Ovary (tissue), 9 donors: Measurements from ENCODE around the gene PPP2R2B. TPM values are rescaled to one million over a fixed set of nuclear protein-coding genes. Genes with fewer than 3 reads are reported as not detected.

Experiments used
- DNase-seq, 5 donors: peaks; one replicate each; pipeline ENCODE4 v3.0.0-alpha.2; 2019 to 2020
- H3K27ac ChIP-seq, 2 donors: fragments of 200-600 bp; one replicate each; pipeline versions ENCODE4 v1.5.1 to v1.8.0; 2019 to 2022
- H3K27me3 ChIP-seq: fragments of 200-600 bp; one replicate; pipeline ENCODE4 v1.8.0; 2022
- H3K36me3 ChIP-seq: fragments of 200-600 bp; sonication (generic); one replicate; pipeline ENCODE4 v1.5.1; 2019
- H3K4me1 ChIP-seq: one replicate; pipeline ENCODE4 v1.8.1; 2013; ENCODE audit warnings: mild to moderate bottlenecking, moderate library complexity; ENCODE audit not compliant: insufficient read depth
- H3K4me3 ChIP-seq: fragments of 200-600 bp; sonication (generic); one replicate; pipeline ENCODE4 v1.5.1; 2017
- H3K9me3 ChIP-seq, 2 donors: fragments of 200-600 bp in 1 of 2; sonication (generic) in 1 of 2; one replicate each; pipeline versions ENCODE4 v1.5.1 to v1.8.1; 2013 to 2019; ENCODE audit warnings: mild to moderate bottlenecking in 1 of 2, moderate library complexity in 1 of 2
- EP300 ChIP-seq: sonication (generic); formaldehyde crosslinking; IDR thresholded peaks from one replicate; pipeline ENCODE4 v1.6.1; 2017; ENCODE audit warnings: antibody characterized with exemption
- POLR2A ChIP-seq: fragments of 450-650 bp; IDR thresholded peaks from one replicate; pipeline ENCODE4 v1.6.1; 2017; ENCODE audit warnings: antibody characterized with exemption, mild to moderate bottlenecking, moderate library complexity
- WGBS, 3 donors: extraction: QIAGEN DNeasy Blood & Tissue Kit in 1 of 3; methylation state at CpG; one replicate each; pipeline versions ENCODE4 v1.1.5 to v1.1.7; 2013 to 2017; 5-methylcytosine and 5-hydroxymethylcytosine counted together
- intact Hi-C, 4 donors: fragments of 100-400 bp; cut with DNase I; formaldehyde crosslinking; loops; one replicate each; pipeline versions ENCODE4 v1.11.0 to v1.15.1; 2022 to 2023
- polyA plus RNA-seq, 2 donors: library from polyadenylated mRNA; stranded (reverse); fragments of 200-250 nt in 1 of 2; fragments of 350-450 nt in 1 of 2; fragmentation: Illumina TruSeq in 1 of 2; extraction: RNeasy Lipid Tissue Mini Kit (QIAGEN cat#74804) in 1 of 2; gene quantifications; one replicate each; pipeline ENCODE4 v1.2.3, GENCODE V29; 2013 to 2014
- total RNA-seq, 7 donors: library from RNA; depleted of rRNA in 2 of 7; stranded (reverse); fragments of >200 nt in 2 of 7; fragmentation: NEBNext Ultra II Directional in 3 of 7; extraction: Animal tissue kit (Norgen Biotek cat#: 25700) in 3 of 7; gene quantifications; one replicate each; pipeline versions ENCODE4 v1.1.0 to v1.2.4, GENCODE V29; 2016 to 2023
- TF ChIP-seq, protein P1 (sequence below), 3 donors: fragments of 450-650 bp in 2 of 3; fragments of 200-600 bp in 1 of 3; IDR thresholded peaks; one replicate each; pipeline versions ENCODE4 v1.5.1 to v1.8.0; 2016 to 2022; ENCODE audit warnings: antibody characterized with exemption in 3 of 3, mild to moderate bottlenecking in 1 of 3
- donor health status: DM: no; HTN: no; CAD: no; lungs with moderate emphysema.
- donor health status: DM: no; HTN: no; CAD: no.
- donor health status: Bipolar disorder and iron deficiency.
- donor health status: DM: yes; HTN: yes; CAD: no.
- donor health status: DM: no; HTN: no; CAD: no.
- donor health status: DM: yes; HTN: yes; CAD: no.

Gene PPP2R2B
- total and polyA plus RNA-seq, 9 donors = 0.12 to 20.8 (median 1.2) TPM; not detected in 1

DNA sequence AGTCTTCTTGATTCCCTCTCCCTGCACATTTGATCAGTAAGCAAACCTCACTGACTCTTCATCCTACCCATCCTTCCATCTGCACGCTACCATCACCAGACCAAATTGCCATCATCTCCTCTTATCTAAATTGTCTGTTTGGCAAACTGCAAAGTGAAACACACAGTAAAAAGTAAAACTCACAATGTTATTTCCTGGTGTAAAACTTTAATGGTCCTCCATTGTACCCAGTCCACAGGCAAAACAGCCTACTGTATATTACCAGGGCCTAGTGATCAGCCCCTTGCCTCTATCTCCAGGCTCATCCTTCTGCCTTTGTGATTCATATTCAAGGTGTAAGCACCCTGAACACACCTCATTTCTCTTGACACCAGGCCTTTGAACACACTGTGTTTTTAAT, 279.3 kb downstream of the PPP2R2B start:
- no peaks in the 10 kb centered on the region for H3K4me1 ChIP-seq
- TF ChIP-seq POLR2A (no peak), EP300 (no peak)
- TF ChIP-seq, protein P1, sequence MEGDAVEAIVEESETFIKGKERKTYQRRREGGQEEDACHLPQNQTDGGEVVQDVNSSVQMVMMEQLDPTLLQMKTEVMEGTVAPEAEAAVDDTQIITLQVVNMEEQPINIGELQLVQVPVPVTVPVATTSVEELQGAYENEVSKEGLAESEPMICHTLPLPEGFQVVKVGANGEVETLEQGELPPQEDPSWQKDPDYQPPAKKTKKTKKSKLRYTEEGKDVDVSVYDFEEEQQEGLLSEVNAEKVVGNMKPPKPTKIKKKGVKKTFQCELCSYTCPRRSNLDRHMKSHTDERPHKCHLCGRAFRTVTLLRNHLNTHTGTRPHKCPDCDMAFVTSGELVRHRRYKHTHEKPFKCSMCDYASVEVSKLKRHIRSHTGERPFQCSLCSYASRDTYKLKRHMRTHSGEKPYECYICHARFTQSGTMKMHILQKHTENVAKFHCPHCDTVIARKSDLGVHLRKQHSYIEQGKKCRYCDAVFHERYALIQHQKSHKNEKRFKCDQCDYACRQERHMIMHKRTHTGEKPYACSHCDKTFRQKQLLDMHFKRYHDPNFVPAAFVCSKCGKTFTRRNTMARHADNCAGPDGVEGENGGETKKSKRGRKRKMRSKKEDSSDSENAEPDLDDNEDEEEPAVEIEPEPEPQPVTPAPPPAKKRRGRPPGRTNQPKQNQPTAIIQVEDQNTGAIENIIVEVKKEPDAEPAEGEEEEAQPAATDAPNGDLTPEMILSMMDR (IDR thresholded peaks at IDR 0.05) = no peak
- H3K9me3 ChIP-seq = no peaks in the 10 kb centered on the region
- H3K4me3 ChIP-seq = no peak overlapping the region
- intact Hi-C loops = no loop called here
- WGBS, 3 donors = 74 to 83% (median 81%) methylated on average over 1 of the region's 1 CpG
- no peak for DNase-seq
- H3K27me3 ChIP-seq = no peaks in the 10 kb centered on the region
- no peak overlapping the region for H3K27ac ChIP-seq
- H3K36me3 ChIP-seq = no peaks in the 10 kb centered on the region

DNA sequence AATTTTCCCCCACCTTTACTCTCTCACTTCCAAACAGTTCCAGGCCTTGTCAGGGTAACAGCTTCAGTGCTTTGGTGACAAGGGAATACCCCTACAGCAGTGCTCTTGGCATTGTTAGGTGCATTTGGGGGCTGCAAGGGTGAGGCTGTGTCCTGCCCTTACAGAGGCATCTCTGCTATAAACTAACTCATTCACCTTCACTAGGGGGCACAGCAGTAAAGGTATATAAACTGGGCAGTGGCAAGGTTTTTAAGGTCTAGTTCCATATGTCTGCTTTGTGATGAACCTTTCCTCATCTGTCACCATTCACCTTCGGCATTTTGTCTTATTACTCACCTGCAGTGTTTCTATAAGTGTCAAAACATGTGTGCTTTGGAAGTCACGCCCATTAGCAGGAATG, 283.5 kb downstream of the PPP2R2B start:
- no peak overlapping the region for H3K4me3 ChIP-seq
- DNase-seq = no peak
- H3K4me1 ChIP-seq = no peaks in the 10 kb centered on the region
- intact Hi-C loops = no loop called here
- TF ChIP-seq EP300 (no peak), POLR2A (no peak)
- TF ChIP-seq, protein P1 (IDR thresholded peaks at IDR 0.05) = no peak
- H3K27ac ChIP-seq = no peak overlapping the region
- 61 to 75% (median 73%) methylated on average over 2 of the region's 2 CpGs for WGBS, 3 donors
- H3K36me3 ChIP-seq = no peaks in the 10 kb centered on the region
- no peaks in the 10 kb centered on the region for H3K27me3 ChIP-seq
- H3K9me3 ChIP-seq = no peaks in the 10 kb centered on the region

DNA sequence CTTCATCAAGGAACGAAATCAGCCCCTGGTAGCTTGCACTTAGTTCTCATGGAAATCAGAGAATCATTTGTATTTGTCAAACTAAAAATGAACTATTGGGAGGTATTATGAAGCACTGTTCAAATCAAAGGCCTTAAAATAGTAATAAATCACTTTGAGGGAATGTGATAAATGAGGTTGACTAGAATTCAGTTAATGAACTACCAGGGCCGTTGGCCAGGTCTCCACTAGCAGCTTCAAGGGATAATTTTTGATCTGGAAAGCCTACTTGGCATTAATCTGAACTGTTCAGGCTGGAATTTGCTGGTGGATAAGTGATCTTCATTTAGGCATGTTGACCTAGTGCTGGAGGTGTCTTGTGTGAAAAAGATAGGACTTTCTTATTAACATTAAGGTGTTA, 286.2 kb downstream of the PPP2R2B start:
- H3K4me3 ChIP-seq = no peak overlapping the region
- intact Hi-C loops = no loop called here
- no peaks in the 10 kb centered on the region for H3K36me3 ChIP-seq
- H3K27me3 ChIP-seq = no peaks in the 10 kb centered on the region
- no peaks in the 10 kb centered on the region for H3K9me3 ChIP-seq
- WGBS, 3 donors = 45 to 59% (median 46%) methylated on average over 2 of the region's 2 CpGs
- no peak overlapping the region for H3K27ac ChIP-seq
- H3K4me1 ChIP-seq = no peaks in the 10 kb centered on the region
- TF ChIP-seq EP300 (no peak), POLR2A (no peak)
- TF ChIP-seq, protein P1 (IDR thresholded peaks at IDR 0.05) = no peak
- no peak for DNase-seq

DNA sequence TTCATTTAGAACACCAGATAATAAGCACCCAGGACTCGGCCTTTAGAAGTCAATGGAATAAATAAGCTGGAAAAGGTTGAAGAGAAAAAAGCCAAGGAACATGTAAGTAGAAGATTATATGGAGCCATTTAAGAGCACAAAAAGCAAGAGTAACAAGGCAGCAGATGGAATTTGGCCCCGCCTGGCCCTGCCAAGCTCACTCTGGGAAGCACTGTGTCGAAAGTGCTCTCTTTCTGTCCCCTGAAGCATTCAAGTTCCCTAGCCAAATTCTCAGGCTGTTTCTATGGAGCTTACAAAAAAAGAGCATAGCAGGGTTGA, 289.6 kb downstream of the PPP2R2B start:
- intact Hi-C loops = loop anchor here in 1 of 4 donors (10.0 kb wide), 1 partner anchor 1336 kb away; no protein-coding TSS in a partner anchor
- no peaks in the 10 kb centered on the region for H3K4me1 ChIP-seq
- H3K27ac ChIP-seq = no peak overlapping the region
- DNase-seq = no peak
- TF ChIP-seq, protein P1 (IDR thresholded peaks at IDR 0.05) = no peak
- TF ChIP-seq POLR2A (no peak), EP300 (no peak)
- no peak overlapping the region for H3K4me3 ChIP-seq
- no peaks in the 10 kb centered on the region for H3K9me3 ChIP-seq
- 76 to 88% (median 77%) methylated on average over 3 of the region's 3 CpGs for WGBS, 3 donors
- no peaks in the 10 kb centered on the region for H3K27me3 ChIP-seq
- no peaks in the 10 kb centered on the region for H3K36me3 ChIP-seq
